ENCODE data around the gene SSX2IP. TPM values are rescaled to one million over a fixed set of nuclear protein-coding genes. Genes with fewer than 3 reads are reported as not detected.

SSX2IP gene
- total RNA-seq, 5 donors from 2014 or later (not counting 1 experiment from before 2014, with no cell fraction given): 6.2 to 10.9 (median 7.7) TPM

DNA sequence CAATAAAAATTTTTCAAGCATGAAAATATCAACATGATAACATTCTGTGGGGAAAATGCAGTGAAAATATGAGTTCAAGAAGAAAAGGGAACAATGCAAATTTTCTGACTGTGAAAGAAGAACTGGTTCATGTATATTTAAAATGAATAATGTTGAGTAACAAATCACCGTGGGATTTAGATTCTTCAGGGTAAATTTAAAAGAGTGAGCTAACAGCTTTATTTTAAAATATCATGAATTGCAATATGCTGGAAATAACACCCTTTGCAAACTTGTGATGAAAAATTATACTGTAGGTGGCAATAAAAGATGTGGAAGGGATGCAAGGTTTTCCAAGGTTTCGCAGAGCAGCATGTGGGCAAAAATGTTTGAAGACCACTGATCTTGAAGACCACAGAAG is 13.2 kb upstream of the SSX2IP start:
- Mint-ChIP-seq H3K27ac (no peak overlapping the region), H3K4me1 (peaks cover 8 to 20% (median 11%) of the 10 kb centered on the region in 3 donors), H3K9me3 (no peaks in the 10 kb centered on the region), H3K4me3 (no peak overlapping the region), H3K36me3 (no peaks in the 10 kb centered on the region), H3K27me3 (peaks cover 8% of the 10 kb centered on the region in 2 donors)
- Histone ChIP-seq H3K27ac (ENCODE audit: low read length) (no peak overlapping the region), H3K9me3 (no peaks in the 10 kb centered on the region), H3K36me3 (ENCODE audit: control insufficient read depth in 2 of 2, extremely low read depth in 1 of 2, insufficient read depth in 1 of 2, low read length in 1 of 2) (no peaks in the 10 kb centered on the region), H3K4me1 (ENCODE audit: control insufficient read depth in 1 of 2, extremely low read depth in 1 of 2, insufficient read depth in 2 of 2, low read length in 2 of 2) (peaks cover 0 to 18% of the 10 kb centered on the region in 2 experiments), H3K4me3 (ENCODE audit: control insufficient read depth in 1 of 2, extremely low read depth in 1 of 2, low read length in 1 of 2) (no peak overlapping the region), H3K27me3 (replicated peaks in 1 of 2; ENCODE audit: control insufficient read depth in 2 of 2, extremely low read depth in 1 of 2, insufficient read depth in 2 of 2, low read length in 1 of 2) (peaks cover 0 to 8% of the 10 kb centered on the region in 2 experiments)
- ChIA-PET POLR2A (interaction anchor here in 1 of 2 donors (0.6 kb wide), 1 partner anchor 11 kb away, joined by 3 read pairs; no protein-coding TSS in a partner anchor), CTCF (interaction anchor here in 1 of 2 donors (0.5 kb wide), 1 partner anchor 28 kb away, joined by 3 read pairs; no protein-coding TSS in a partner anchor)
- no peak for DNase-seq
- no peak for ATAC-seq (replicated peaks in 1 of 4)
- WGBS (ENCODE audit: insufficient coverage): no CpG with 5 or more reads among the region's 2 CpGs

- DNase-seq (no peak), ATAC-seq (replicated peaks in 1 of 4) (no peak)
- ChIA-PET POLR2A (interaction anchor here in 1 of 2 donors (1.5 kb wide), 1 partner anchor 11 kb away, joined by 7 read pairs; no protein-coding TSS in a partner anchor), CTCF (interaction anchor here in 1 of 2 donors (0.5 kb wide), 1 partner anchor 807 kb away, joined by 3 read pairs; no protein-coding TSS in a partner anchor)
- Histone ChIP-seq H3K9me3 (no peaks in the 10 kb centered on the region), H3K36me3 (ENCODE audit: control insufficient read depth in 2 of 2, extremely low read depth in 1 of 2, insufficient read depth in 1 of 2, low read length in 1 of 2) (no peaks in the 10 kb centered on the region), H3K27me3 (replicated peaks in 1 of 2; ENCODE audit: control insufficient read depth in 2 of 2, extremely low read depth in 1 of 2, insufficient read depth in 2 of 2, low read length in 1 of 2) (peaks cover 0 to 5% of the 10 kb centered on the region in 2 experiments), H3K4me1 (ENCODE audit: control insufficient read depth in 1 of 2, extremely low read depth in 1 of 2, insufficient read depth in 2 of 2, low read length in 2 of 2) (peaks cover 0 to 21% of the 10 kb centered on the region in 2 experiments), H3K27ac (ENCODE audit: low read length) (no peak overlapping the region), H3K4me3 (ENCODE audit: control insufficient read depth in 1 of 2, extremely low read depth in 1 of 2, low read length in 1 of 2) (no peak overlapping the region)
- Mint-ChIP-seq H3K4me3 (no peak overlapping the region), H3K27me3 (peaks cover 8% of the 10 kb centered on the region in 2 donors), H3K36me3 (no peaks in the 10 kb centered on the region), H3K4me1 (peaks cover 8 to 20% (median 11%) of the 10 kb centered on the region in 3 donors), H3K27ac (no peak overlapping the region), H3K9me3 (no peaks in the 10 kb centered on the region)
- WGBS (ENCODE audit: insufficient coverage): no CpG with 5 or more reads among the region's 1 CpG
Measured at GRCh38 chr1:84702143-84702542, 11.9 kb upstream of the SSX2IP start.

DNA sequence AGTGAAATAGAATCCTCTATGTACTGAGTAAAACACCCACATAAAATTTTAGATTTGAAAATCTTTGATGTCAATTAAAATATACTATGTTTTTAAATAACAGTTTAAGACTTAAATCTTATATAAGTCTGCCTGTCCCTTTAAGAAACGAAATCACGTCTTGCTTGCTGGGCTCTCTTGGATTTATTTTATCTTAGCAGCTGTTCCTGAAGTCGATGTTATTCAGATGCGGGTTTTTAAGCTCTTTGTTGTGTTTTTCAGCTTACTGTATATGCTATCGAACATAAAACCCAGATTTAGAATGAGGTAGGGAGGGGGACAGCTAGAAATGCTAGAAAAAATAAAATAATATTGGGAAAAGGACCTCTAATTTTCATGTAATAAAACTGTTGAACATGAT is 11.1 kb upstream of the SSX2IP start:
- POLR2A ChIA-PET: interaction anchor here in 1 of 2 donors (1.5 kb wide), 1 partner anchor 10 kb away, joined by 7 read pairs; no protein-coding TSS in a partner anchor
- no CpG with 5 or more reads among the region's 5 CpGs for WGBS (ENCODE audit: insufficient coverage)
- CTCF ChIA-PET: no interaction called here
- H3K9me3 Mint-ChIP-seq: no peaks in the 10 kb centered on the region
- H3K27ac ChIP-seq (ENCODE audit: low read length): no peak overlapping the region
- H3K36me3 ChIP-seq (ENCODE audit: control insufficient read depth in 2 of 2, extremely low read depth in 1 of 2, insufficient read depth in 1 of 2, low read length in 1 of 2): no peaks in the 10 kb centered on the region
- no peaks in the 10 kb centered on the region for H3K9me3 ChIP-seq
- H3K4me1 ChIP-seq (ENCODE audit: control insufficient read depth in 1 of 2, extremely low read depth in 1 of 2, insufficient read depth in 2 of 2, low read length in 2 of 2): peaks cover 0 to 21% of the 10 kb centered on the region in 2 experiments
- H3K4me3 ChIP-seq (ENCODE audit: control insufficient read depth in 1 of 2, extremely low read depth in 1 of 2, low read length in 1 of 2): no peak overlapping the region
- H3K4me3 Mint-ChIP-seq: no peak overlapping the region
- no peak overlapping the region for H3K27ac Mint-ChIP-seq
- DNase-seq (no peak), ATAC-seq (replicated peaks in 1 of 4) (no peak)
- peaks cover 8% of the 10 kb centered on the region in 2 donors for H3K27me3 Mint-ChIP-seq
- H3K36me3 Mint-ChIP-seq: no peaks in the 10 kb centered on the region
- H3K4me1 Mint-ChIP-seq: peaks cover 8 to 20% (median 11%) of the 10 kb centered on the region in 3 donors
- H3K27me3 ChIP-seq (replicated peaks in 1 of 2; ENCODE audit: control insufficient read depth in 2 of 2, extremely low read depth in 1 of 2, insufficient read depth in 2 of 2, low read length in 1 of 2): peaks cover 0 to 5% of the 10 kb centered on the region in 2 experiments

DNA sequence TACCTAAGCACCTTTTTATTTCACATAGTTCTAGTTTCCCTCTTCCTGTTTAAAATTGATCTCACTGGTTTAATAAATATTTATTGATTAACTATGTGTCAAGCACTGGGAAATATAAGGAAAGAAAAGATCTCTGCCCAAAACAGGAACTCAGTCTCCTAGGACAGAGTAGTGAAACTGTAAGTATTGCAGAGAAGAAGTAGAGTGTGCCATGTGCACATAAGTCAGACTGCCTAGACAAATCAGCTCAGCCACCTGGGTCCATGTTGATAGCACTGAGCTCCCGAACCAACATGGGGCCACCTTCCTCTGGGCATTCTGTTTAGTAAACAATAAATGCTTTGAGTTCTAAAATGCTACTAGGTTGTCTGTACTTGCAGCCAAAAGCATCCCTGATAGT is 9.8 kb upstream of the SSX2IP start:
- Mint-ChIP-seq H3K9me3 (no peaks in the 10 kb centered on the region), H3K36me3 (no peaks in the 10 kb centered on the region), H3K4me1 (peaks cover 8 to 25% (median 11%) of the 10 kb centered on the region in 3 donors), H3K27me3 (peaks cover 8 to 13% of the 10 kb centered on the region in 2 donors), H3K27ac (no peak overlapping the region), H3K4me3 (peak overlapping the region in 1 of 3 donors; percentile 15)
- no peak overlapping the region for H3K4me3 ChIP-seq (ENCODE audit: control insufficient read depth in 1 of 2, extremely low read depth in 1 of 2, low read length in 1 of 2)
- POLR2A ChIA-PET: no interaction called here
- no peaks in the 10 kb centered on the region for H3K9me3 ChIP-seq
- 60% methylated on average over 1 of the region's 1 CpG for WGBS (ENCODE audit: insufficient coverage)
- H3K4me1 ChIP-seq (ENCODE audit: control insufficient read depth in 1 of 2, extremely low read depth in 1 of 2, insufficient read depth in 2 of 2, low read length in 2 of 2): peaks cover 0 to 21% of the 10 kb centered on the region in 2 experiments
- CTCF ChIA-PET: no interaction called here
- H3K27ac ChIP-seq (ENCODE audit: low read length): no peak overlapping the region
- H3K36me3 ChIP-seq (ENCODE audit: control insufficient read depth in 2 of 2, extremely low read depth in 1 of 2, insufficient read depth in 1 of 2, low read length in 1 of 2): no peaks in the 10 kb centered on the region
- ATAC-seq (replicated peaks in 1 of 4) (peak in 1 of 4 experiments; percentile 35), DNase-seq (no peak)
- H3K27me3 ChIP-seq (replicated peaks in 1 of 2; ENCODE audit: control insufficient read depth in 2 of 2, extremely low read depth in 1 of 2, insufficient read depth in 2 of 2, low read length in 1 of 2): no peaks in the 10 kb centered on the region

DNA sequence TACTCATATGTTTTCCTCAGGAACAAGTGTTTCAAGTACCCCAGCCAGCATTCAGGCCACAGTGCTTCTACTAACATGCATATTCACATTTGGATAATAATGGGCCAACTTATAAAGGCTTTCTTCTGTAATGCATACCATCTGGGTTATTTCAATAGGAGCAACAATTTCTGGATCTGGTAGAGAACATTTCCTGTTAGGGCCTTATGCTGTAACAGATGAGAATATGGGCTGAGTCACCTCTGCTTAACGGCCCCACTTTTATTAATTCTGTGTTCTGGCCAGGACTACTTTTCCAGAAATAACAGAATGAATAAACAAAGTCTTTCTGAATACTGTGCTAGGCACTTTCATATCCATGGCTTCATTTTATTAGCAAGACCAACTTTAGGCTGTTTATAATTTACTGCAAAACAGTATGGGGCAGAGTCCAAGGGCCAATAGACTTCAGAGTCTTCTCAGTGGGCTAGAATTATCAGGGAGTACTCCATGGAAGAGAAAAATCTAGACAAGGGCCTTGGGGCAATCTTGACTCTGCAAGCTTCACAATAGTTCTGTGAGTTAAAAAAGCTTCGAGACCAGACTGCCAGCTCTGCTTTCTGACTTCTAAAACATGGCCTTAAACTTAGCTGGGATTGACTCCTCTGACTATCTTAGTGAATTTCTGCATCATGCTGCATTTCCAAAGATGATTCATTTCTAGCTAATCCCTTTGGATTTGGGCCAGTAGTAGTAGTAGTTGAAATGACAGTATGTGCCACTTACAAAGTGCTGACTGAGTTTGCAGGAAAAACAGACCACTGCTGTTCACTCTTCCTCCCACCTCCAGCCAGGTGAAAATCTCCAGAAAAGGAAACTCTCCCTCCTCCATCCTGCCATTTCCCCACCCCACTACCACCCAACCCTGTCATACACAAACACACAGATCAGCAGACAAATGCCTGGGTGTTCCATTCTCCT is 8.2 kb upstream of the SSX2IP start:
- ChIA-PET POLR2A (interaction anchor here in 1 of 2 donors (0.6 kb wide), 1 partner anchor 998 kb away, joined by 4 read pairs; no protein-coding TSS in a partner anchor), CTCF (no interaction called here)
- peaks cover 3 to 21% of the 10 kb centered on the region in 2 experiments for H3K4me1 ChIP-seq (ENCODE audit: control insufficient read depth in 1 of 2, extremely low read depth in 1 of 2, insufficient read depth in 2 of 2, low read length in 2 of 2)
- Mint-ChIP-seq H3K9me3 (no peaks in the 10 kb centered on the region), H3K4me1 (peaks cover 14 to 36% (median 14%) of the 10 kb centered on the region in 3 donors), H3K27me3 (peaks cover 8 to 13% of the 10 kb centered on the region in 2 donors), H3K27ac (no peak overlapping the region), H3K36me3 (no peaks in the 10 kb centered on the region), H3K4me3 (no peak overlapping the region)
- H3K4me3 ChIP-seq (ENCODE audit: control insufficient read depth in 1 of 2, extremely low read depth in 1 of 2, low read length in 1 of 2): no peak overlapping the region
- WGBS (ENCODE audit: insufficient coverage): no CpG with 5 or more reads among the region's 2 CpGs
- no peak for ATAC-seq (replicated peaks in 1 of 4)
- H3K36me3 ChIP-seq (ENCODE audit: control insufficient read depth in 2 of 2, extremely low read depth in 1 of 2, insufficient read depth in 1 of 2, low read length in 1 of 2): no peaks in the 10 kb centered on the region
- H3K9me3 ChIP-seq: no peaks in the 10 kb centered on the region
- H3K27ac ChIP-seq (ENCODE audit: low read length): no peak overlapping the region
- DNase-seq: no peak
- no peaks in the 10 kb centered on the region for H3K27me3 ChIP-seq (replicated peaks in 1 of 2; ENCODE audit: control insufficient read depth in 2 of 2, extremely low read depth in 1 of 2, insufficient read depth in 2 of 2, low read length in 1 of 2)

DNA sequence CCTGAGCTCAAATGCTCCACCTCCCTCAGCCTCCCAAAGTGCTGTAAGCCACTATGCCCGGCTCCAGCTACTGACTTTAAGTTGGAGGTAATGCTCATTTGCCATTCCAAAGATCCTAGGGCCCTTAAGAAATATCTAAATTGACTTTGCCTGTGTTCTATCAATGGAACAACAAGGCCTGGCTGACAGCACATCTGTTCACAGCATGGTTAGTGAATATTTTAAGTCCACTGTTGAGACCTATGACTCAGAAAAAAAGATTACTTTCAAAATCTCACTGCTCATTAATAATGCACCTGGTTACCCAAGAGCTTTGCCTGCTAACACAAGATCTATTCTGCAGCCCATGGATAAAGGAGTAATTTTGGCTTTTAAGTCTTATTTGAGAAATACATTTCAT is 3.5 kb upstream of the SSX2IP start:
- WGBS (ENCODE audit: insufficient coverage): 80% methylated on average over 1 of the region's 1 CpG
- Mint-ChIP-seq H3K9me3 (no peaks in the 10 kb centered on the region), H3K27me3 (peaks cover 0 to 5% of the 10 kb centered on the region in 2 donors), H3K4me1 (peaks cover 39 to 50% (median 39%) of the 10 kb centered on the region in 3 donors), H3K27ac (peak overlapping the region; percentile 92 to 96), H3K36me3 (no peaks in the 10 kb centered on the region), H3K4me3 (peak overlapping the region; percentile 6 to 99 (median 14))
- Histone ChIP-seq H3K4me1 (ENCODE audit: control insufficient read depth in 1 of 2, extremely low read depth in 1 of 2, insufficient read depth in 2 of 2, low read length in 2 of 2) (peaks cover 27 to 32% of the 10 kb centered on the region in 2 experiments), H3K36me3 (ENCODE audit: control insufficient read depth in 2 of 2, extremely low read depth in 1 of 2, insufficient read depth in 1 of 2, low read length in 1 of 2) (no peaks in the 10 kb centered on the region), H3K27ac (ENCODE audit: low read length) (peak overlapping the region; percentile 84), H3K9me3 (no peaks in the 10 kb centered on the region), H3K27me3 (replicated peaks in 1 of 2; ENCODE audit: control insufficient read depth in 2 of 2, extremely low read depth in 1 of 2, insufficient read depth in 2 of 2, low read length in 1 of 2) (no peaks in the 10 kb centered on the region), H3K4me3 (ENCODE audit: control insufficient read depth in 1 of 2, extremely low read depth in 1 of 2, low read length in 1 of 2) (no peak overlapping the region)
- POLR2A ChIA-PET: interaction anchor here in 1 of 2 donors (0.6 kb wide), 1 partner anchor 13 kb away, joined by 3 read pairs; no protein-coding TSS in a partner anchor
- CTCF ChIA-PET: interaction anchor here (1.4 to 1.8 kb wide), 3 partner anchors 30 to 169 kb away, joined by 3 to 8 read pairs (median 5); no protein-coding TSS in a partner anchor
- ATAC-seq (replicated peaks in 1 of 4) (no peak), DNase-seq (no peak)
